Endothelial cell of umbilical vein (primary cell): Measurements from ENCODE around the gene PLIN5. TPM values are rescaled to one million over a fixed set of nuclear protein-coding genes. Genes with fewer than 3 reads are reported as not detected.

ENCODE experiments used
- BruUV-seq: library from RNA; stranded (reverse); fragments of 400-500 nt; replicated peaks from 2 replicates; lab custom pipeline; 2021; lab: Mats Ljungman, UMichigan
- CTCF ChIA-PET: fragments of 300-600, 350-600 bp; sonication (Branson Sonifier 250); formaldehyde crosslinking; loops from one replicate; lab custom pipeline; 2021; ENCODE audit warnings: antibody characterized with exemption, inconsistent platforms; lab: Charles Lee
- POLR2A ChIA-PET: fragments of 300-600, 350-600 bp; sonication (Branson Sonifier 250); formaldehyde crosslinking; loops from one replicate; lab custom pipeline; 2021; ENCODE audit warnings: antibody characterized with exemption, inconsistent platforms; lab: Charles Lee
- DNase-seq: peaks from one replicate; pipeline ENCODE4 v3.0.0-alpha.2; 2011; ENCODE audit warnings: low read depth, low spot score
- FAIRE-seq: peaks from 2 replicates; lab custom pipeline; 2011; peaks lifted over from hg19 to GRCh38; lab: Jason Lieb, UNC
- H2AFZ ChIP-seq: 2 replicates; pipeline ENCODE4 v1.6.0; 2012; ENCODE audit warnings: low read depth, low read length, control low read depth, inconsistent platforms
- H3K27ac ChIP-seq: 2 replicates; pipeline ENCODE4 v1.5.1; 2011; ENCODE audit warnings: low read depth, mild to moderate bottlenecking, control low read depth, low read length, moderate library complexity; ENCODE audit not compliant: insufficient read depth
- H3K27me3 ChIP-seq, 2 experiments: 2 replicates each; pipeline versions ENCODE4 v1.6.0 to v1.6.1; 2011; ENCODE audit warnings: low read length in 2 of 2, mixed read lengths in 1 of 2; ENCODE audit not compliant: control insufficient read depth in 2 of 2, insufficient read depth in 2 of 2
- H3K36me3 ChIP-seq, 2 experiments: 2 replicates in 1 of 2; 3 replicates in 1 of 2; pipeline ENCODE4 v1.5.1; 2011; ENCODE audit warnings: low read length in 2 of 2, mild to moderate bottlenecking in 1 of 2, moderate library complexity in 1 of 2; ENCODE audit not compliant: control insufficient read depth in 2 of 2, insufficient read depth in 2 of 2; ENCODE audit errors: extremely low read depth in 1 of 2
- H3K4me1 ChIP-seq: 3 replicates; pipeline ENCODE4 v1.5.1; 2011; ENCODE audit warnings: mild to moderate bottlenecking, low read length; ENCODE audit not compliant: control insufficient read depth, insufficient read depth; ENCODE audit errors: extremely low read depth
- H3K4me2 ChIP-seq: 2 replicates; pipeline ENCODE4 v1.6.1; 2011; ENCODE audit warnings: low read length, control low read depth, mixed read lengths; ENCODE audit not compliant: insufficient read depth
- H3K4me3 ChIP-seq, 3 experiments: fragments of 200-600 bp in 1 of 3; sonication (generic), shearing (Covaris generic) in 1 of 3; replicated peaks in 1 of 3; 2 replicates each; pipeline ENCODE4 v1.5.1; 2011 to 2016; ENCODE audit warnings: control low read depth in 3 of 3, low read length in 3 of 3, mild to moderate bottlenecking in 2 of 3, inconsistent platforms in 1 of 3, low read depth in 1 of 3, moderate library complexity in 1 of 3; ENCODE audit not compliant: insufficient read depth in 1 of 3
- H3K79me2 ChIP-seq: 2 replicates; pipeline ENCODE4 v1.6.0; 2012; ENCODE audit warnings: low read length, inconsistent platforms; ENCODE audit not compliant: control insufficient read depth, insufficient read depth
- H3K9ac ChIP-seq: replicated peaks from 2 replicates; pipeline ENCODE3; 2011; ENCODE audit warnings: low read length, control low read depth; ENCODE audit not compliant: insufficient read depth; ENCODE audit errors: extremely low read depth
- H3K9me1 ChIP-seq: replicated peaks from 3 replicates; pipeline ENCODE4 v1.6.0; 2011; ENCODE audit warnings: mild to moderate bottlenecking, low read length; ENCODE audit not compliant: control insufficient read depth, insufficient read depth; ENCODE audit errors: extremely low read depth
- H3K9me3 ChIP-seq: replicated peaks from 2 replicates; pipeline ENCODE4 v1.5.1; 2012; ENCODE audit warnings: low read length, inconsistent platforms; ENCODE audit not compliant: control insufficient read depth, insufficient read depth
- H4K20me1 ChIP-seq: replicated peaks from 2 replicates; pipeline ENCODE3; 2011; ENCODE audit warnings: mild to moderate bottlenecking, low read length; ENCODE audit not compliant: control insufficient read depth, insufficient read depth; ENCODE audit errors: extremely low read depth
- CTCF ChIP-seq, 2 donors: IDR thresholded peaks; 1 replicate in 1 of 2; 2 replicates in 1 of 2; pipeline ENCODE4 v1.5.1; 2011; ENCODE audit warnings: low read length in 2 of 2, mild to moderate bottlenecking in 2 of 2, moderate library complexity in 2 of 2, control low read depth in 1 of 2, inconsistent platforms in 1 of 2, low read depth in 1 of 2; ENCODE audit not compliant: insufficient read depth in 1 of 2; ENCODE audit errors: extremely low read depth in 1 of 2
- EZH2 ChIP-seq: IDR thresholded peaks from 2 replicates; pipeline ENCODE4 v1.6.1; 2012; ENCODE audit warnings: borderline replicate concordance, low read depth, mild to moderate bottlenecking, moderate library complexity, low read length, inconsistent platforms; ENCODE audit not compliant: severe bottlenecking
- FOS ChIP-seq: IDR thresholded peaks from 2 replicates; pipeline ENCODE4 v1.6.1; 2011; ENCODE audit warnings: mild to moderate bottlenecking, low read length, moderate library complexity, borderline replicate concordance; ENCODE audit not compliant: insufficient read depth
- GATA2 ChIP-seq: IDR thresholded peaks from 2 replicates; pipeline ENCODE4 v1.7.0; 2011; ENCODE audit warnings: low read depth, mild to moderate bottlenecking, moderate library complexity, mixed read lengths, low read length; ENCODE audit not compliant: insufficient read length, insufficient read depth
- JUN ChIP-seq: IDR thresholded peaks from 2 replicates; pipeline ENCODE4 v1.6.1; 2011; ENCODE audit warnings: borderline replicate concordance, low read depth; ENCODE audit not compliant: insufficient read length, insufficient read depth
- MAX ChIP-seq: IDR thresholded peaks from 2 replicates; pipeline ENCODE4 v1.6.1; 2011; ENCODE audit not compliant: insufficient read depth, insufficient read length
- MYC ChIP-seq: IDR thresholded peaks from one replicate; pipeline ENCODE4 v1.6.1; 2011; ENCODE audit warnings: mild to moderate bottlenecking, low read depth, low read length
- POLR2A ChIP-seq: IDR thresholded peaks from 2 replicates; pipeline ENCODE4 v1.6.1; 2012; ENCODE audit warnings: low read depth, mild to moderate bottlenecking, control low read depth, low read length
- POLR2AphosphoS5 ChIP-seq: IDR thresholded peaks from 2 replicates; pipeline ENCODE4 v1.6.1; 2012; ENCODE audit warnings: low read depth, mild to moderate bottlenecking, control low read depth, low read length, moderate library complexity; ENCODE audit not compliant: insufficient read depth
- dilution Hi-C: fragments of 300-500 bp; cut with MboI; formaldehyde crosslinking; loops from one replicate; pipeline ENCODE4 v1.15.0; 2019; ENCODE audit warnings: low sequenced_read_pairs; ENCODE audit not compliant: extremely low pct_ligation_motif_present
- intact Hi-C: fragments of 100-400 bp; cut with micrococcal nuclease; formaldehyde crosslinking; loops from one replicate; pipeline ENCODE4 v1.10.0; 2022
- polyA plus RNA-seq, 4 experiments: library from polyadenylated mRNA; depleted of rRNA in 3 of 4; stranded (reverse) in 3 of 4; unstranded in 1 of 4; fragments of >200 nt; gene quantifications; 2 replicates each; pipeline versions ENCODE4 v1.2.1 to v1.2.3, GENCODE V29; 2011 to 2012; ENCODE audit warnings: missing spikeins in 1 of 4
- total RNA-seq: library from RNA; stranded (reverse); gene quantifications from 2 replicates; pipeline ENCODE4 v1.2.3, GENCODE V29; 2021

Gene PLIN5
- total and polyA plus RNA-seq, 2 donors (not counting 3 experiments of a cell fraction or from before 2014, with no cell fraction given): 0.17 to 0.24 TPM

GRCh38 chr19:4573682-4574081 lies 38.7 kb upstream of the PLIN5 start:
- no peaks in the 10 kb centered on the region for H3K9me1 ChIP-seq
- intact Hi-C loops (no loop called here), dilution Hi-C loops (no loop called here)
- no peaks in the 10 kb centered on the region for H3K9me3 ChIP-seq
- H4K20me1 ChIP-seq: no peaks in the 10 kb centered on the region
- no peaks in the 10 kb centered on the region for H3K79me2 ChIP-seq
- POLR2A ChIA-PET: interaction anchor here (0.6 to 0.7 kb wide), 2 partner anchors 20 to 61 kb away, joined by 4 to 7 read pairs; no protein-coding TSS in a partner anchor
- H3K36me3 ChIP-seq: peaks cover 0 to 11% of the 10 kb centered on the region in 2 experiments
- no peak overlapping the region for H2AFZ ChIP-seq
- no peak for TF ChIP-seq GATA2
- TF ChIP-seq MAX: no peak
- TF ChIP-seq EZH2: no peak
- TF ChIP-seq MYC: no peak
- no peak for TF ChIP-seq JUN
- TF ChIP-seq POLR2A: no peak
- no peak for TF ChIP-seq CTCF (IDR thresholded peaks at IDR 0.05; ENCODE audit: extremely low read depth in 1 of 2, insufficient read depth in 1 of 2, low read depth in 1 of 2, low read length in 2 of 2)
- TF ChIP-seq FOS: no peak
- TF ChIP-seq POLR2AphosphoS5: no peak
- no peak overlapping the region for H3K9ac ChIP-seq
- CTCF ChIA-PET: interaction anchor here (1.4 to 5.7 kb wide), 4 partner anchors 8 to 63 kb away, joined by 4 to 75 read pairs (median 5); no protein-coding TSS in a partner anchor
- H3K4me1 ChIP-seq: peaks cover 18% of the 10 kb centered on the region
- no TSS peak for BruUV-seq
- H3K4me2 ChIP-seq: no peak overlapping the region
- DNase-seq: no peak
- no peaks in the 10 kb centered on the region for H3K27me3 ChIP-seq
- no peak overlapping the region for H3K4me3 ChIP-seq
- H3K27ac ChIP-seq: no peak overlapping the region
- FAIRE-seq: no peak
